A549 (cell line): ENCODE data around the gene ULK4.

Experiments used
- CHD2 ChIP-seq: fragments of 150-350 bp; IDR thresholded peaks from 2 replicates; pipeline ENCODE4 v1.6.1; 2014; ENCODE audit warnings: low read length; ENCODE audit not compliant: partially characterized antibody
- EP300 ChIP-seq, 2 experiments: fragments of >200 bp; sonication (Bioruptor Twin); formaldehyde crosslinking; IDR thresholded peaks; 2 replicates in 1 of 2; 3 replicates in 1 of 2; pipeline ENCODE4 v1.6.1; 2016 to 2017
- GATA3 ChIP-seq: IDR thresholded peaks from 2 replicates; pipeline ENCODE4 v1.6.1; 2012; ENCODE audit warnings: borderline replicate concordance
- POLR2A ChIP-seq: IDR thresholded peaks from 2 replicates; pipeline ENCODE4 v1.6.1; 2012; ENCODE audit warnings: mild to moderate bottlenecking, low read length
- POLR2AphosphoS2 ChIP-seq: conservative IDR thresholded peaks from 2 replicates; pipeline ENCODE4 v1.6.1; 2012; ENCODE audit warnings: low read length, improper control_type of control experiment, inconsistent platforms
- RNF2 ChIP-seq: fragments of 200-600 bp; sonication (generic); IDR thresholded peaks from 2 replicates; pipeline ENCODE4 v1.6.1; 2016; ENCODE audit warnings: low read depth, mild to moderate bottlenecking, antibody characterized with exemption, moderate library complexity, borderline replicate concordance
- SMC3 ChIP-seq: fragments of >200 bp; sonication (Bioruptor Twin); formaldehyde crosslinking; IDR thresholded peaks from 3 replicates; pipeline ENCODE4 v1.6.1; 2018; ENCODE audit warnings: inconsistent platforms
- TFCP2L1 ChIP-seq: fragments of 250-450 bp; sonication (Bioruptor Pico); IDR thresholded peaks from 2 replicates; pipeline ENCODE4 v1.5.0; 2021; ENCODE audit warnings: mild to moderate bottlenecking
- ZFP36 ChIP-seq: fragments of 450-650 bp; IDR thresholded peaks from 2 replicates; pipeline ENCODE4 v1.6.1; 2014; ENCODE audit warnings: borderline replicate concordance; ENCODE audit not compliant: partially characterized antibody
- TF ChIP-seq, protein P1 (sequence below): fragments of >200 bp; sonication (Bioruptor Twin); formaldehyde crosslinking; IDR thresholded peaks from 3 replicates; pipeline ENCODE4 v1.5.1; 2016
- TF ChIP-seq, protein P2 (sequence below): fragments of 200-600 bp; sonication (generic); IDR thresholded peaks from 2 replicates; pipeline ENCODE4 v1.6.1; 2016; ENCODE audit warnings: antibody characterized with exemption, mild to moderate bottlenecking, moderate library complexity
- TF ChIP-seq, protein P3 (sequence below): IDR thresholded peaks from 2 replicates; pipeline ENCODE4 v1.6.1; 2012; ENCODE audit warnings: low read depth, borderline replicate concordance

DNA sequence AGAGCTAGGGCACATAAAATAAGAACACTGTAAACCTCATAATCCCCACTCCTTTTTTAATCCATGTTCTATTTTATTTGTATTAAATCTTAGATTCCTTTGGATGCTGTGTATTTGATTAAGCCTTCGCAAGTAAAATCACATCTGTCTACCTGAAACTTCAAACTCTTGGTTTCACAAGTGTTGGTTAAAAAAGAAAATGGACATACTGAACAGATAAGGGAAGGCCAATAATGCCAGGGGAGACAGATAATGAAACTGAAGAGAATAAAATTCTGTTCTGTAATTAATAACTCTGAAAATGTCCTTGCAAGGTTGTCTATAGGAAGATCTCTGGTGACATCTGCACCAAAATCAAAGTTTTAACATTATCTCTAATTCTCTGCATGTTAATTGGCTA is 114.2 kb downstream of the ULK4 start:
- TF ChIP-seq POLR2A = no peak
- no peak for TF ChIP-seq POLR2AphosphoS2
- no peak for TF ChIP-seq RNF2
- TF ChIP-seq, protein P1, sequence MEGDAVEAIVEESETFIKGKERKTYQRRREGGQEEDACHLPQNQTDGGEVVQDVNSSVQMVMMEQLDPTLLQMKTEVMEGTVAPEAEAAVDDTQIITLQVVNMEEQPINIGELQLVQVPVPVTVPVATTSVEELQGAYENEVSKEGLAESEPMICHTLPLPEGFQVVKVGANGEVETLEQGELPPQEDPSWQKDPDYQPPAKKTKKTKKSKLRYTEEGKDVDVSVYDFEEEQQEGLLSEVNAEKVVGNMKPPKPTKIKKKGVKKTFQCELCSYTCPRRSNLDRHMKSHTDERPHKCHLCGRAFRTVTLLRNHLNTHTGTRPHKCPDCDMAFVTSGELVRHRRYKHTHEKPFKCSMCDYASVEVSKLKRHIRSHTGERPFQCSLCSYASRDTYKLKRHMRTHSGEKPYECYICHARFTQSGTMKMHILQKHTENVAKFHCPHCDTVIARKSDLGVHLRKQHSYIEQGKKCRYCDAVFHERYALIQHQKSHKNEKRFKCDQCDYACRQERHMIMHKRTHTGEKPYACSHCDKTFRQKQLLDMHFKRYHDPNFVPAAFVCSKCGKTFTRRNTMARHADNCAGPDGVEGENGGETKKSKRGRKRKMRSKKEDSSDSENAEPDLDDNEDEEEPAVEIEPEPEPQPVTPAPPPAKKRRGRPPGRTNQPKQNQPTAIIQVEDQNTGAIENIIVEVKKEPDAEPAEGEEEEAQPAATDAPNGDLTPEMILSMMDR = no peak
- TF ChIP-seq CHD2 = no peak
- no peak for TF ChIP-seq SMC3
- no peak for TF ChIP-seq EP300 (IDR thresholded peaks at IDR 0.05)
- TF ChIP-seq, protein P2, sequence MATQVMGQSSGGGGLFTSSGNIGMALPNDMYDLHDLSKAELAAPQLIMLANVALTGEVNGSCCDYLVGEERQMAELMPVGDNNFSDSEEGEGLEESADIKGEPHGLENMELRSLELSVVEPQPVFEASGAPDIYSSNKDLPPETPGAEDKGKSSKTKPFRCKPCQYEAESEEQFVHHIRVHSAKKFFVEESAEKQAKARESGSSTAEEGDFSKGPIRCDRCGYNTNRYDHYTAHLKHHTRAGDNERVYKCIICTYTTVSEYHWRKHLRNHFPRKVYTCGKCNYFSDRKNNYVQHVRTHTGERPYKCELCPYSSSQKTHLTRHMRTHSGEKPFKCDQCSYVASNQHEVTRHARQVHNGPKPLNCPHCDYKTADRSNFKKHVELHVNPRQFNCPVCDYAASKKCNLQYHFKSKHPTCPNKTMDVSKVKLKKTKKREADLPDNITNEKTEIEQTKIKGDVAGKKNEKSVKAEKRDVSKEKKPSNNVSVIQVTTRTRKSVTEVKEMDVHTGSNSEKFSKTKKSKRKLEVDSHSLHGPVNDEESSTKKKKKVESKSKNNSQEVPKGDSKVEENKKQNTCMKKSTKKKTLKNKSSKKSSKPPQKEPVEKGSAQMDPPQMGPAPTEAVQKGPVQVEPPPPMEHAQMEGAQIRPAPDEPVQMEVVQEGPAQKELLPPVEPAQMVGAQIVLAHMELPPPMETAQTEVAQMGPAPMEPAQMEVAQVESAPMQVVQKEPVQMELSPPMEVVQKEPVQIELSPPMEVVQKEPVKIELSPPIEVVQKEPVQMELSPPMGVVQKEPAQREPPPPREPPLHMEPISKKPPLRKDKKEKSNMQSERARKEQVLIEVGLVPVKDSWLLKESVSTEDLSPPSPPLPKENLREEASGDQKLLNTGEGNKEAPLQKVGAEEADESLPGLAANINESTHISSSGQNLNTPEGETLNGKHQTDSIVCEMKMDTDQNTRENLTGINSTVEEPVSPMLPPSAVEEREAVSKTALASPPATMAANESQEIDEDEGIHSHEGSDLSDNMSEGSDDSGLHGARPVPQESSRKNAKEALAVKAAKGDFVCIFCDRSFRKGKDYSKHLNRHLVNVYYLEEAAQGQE = no peak
- TF ChIP-seq ZFP36 = no peak
- TF ChIP-seq, protein P3, sequence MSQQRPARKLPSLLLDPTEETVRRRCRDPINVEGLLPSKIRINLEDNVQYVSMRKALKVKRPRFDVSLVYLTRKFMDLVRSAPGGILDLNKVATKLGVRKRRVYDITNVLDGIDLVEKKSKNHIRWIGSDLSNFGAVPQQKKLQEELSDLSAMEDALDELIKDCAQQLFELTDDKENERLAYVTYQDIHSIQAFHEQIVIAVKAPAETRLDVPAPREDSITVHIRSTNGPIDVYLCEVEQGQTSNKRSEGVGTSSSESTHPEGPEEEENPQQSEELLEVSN = no peak
- no peak for TF ChIP-seq TFCP2L1 (CRISPR knock-in tag)
- TF ChIP-seq GATA3 = no peak
